Measurements from ENCODE around the gene NPAS3.
A peak's percentile ranks its signal among the peaks of the same experiment; 100 is the strongest.

NPAS3 gene

GRCh38 chr14:33455654-33456345 lies 517.1 kb downstream of the NPAS3 start:
- Histone ChIP-seq H3K4me2 (ENCODE audit: low read length) (peak overlapping the region; percentile 8), H3K4me1 (ENCODE audit: low read length) (peaks cover 20% of the 10 kb centered on the region), H3K27me3 (ENCODE audit: low read depth, low read length) (no peaks in the 10 kb centered on the region), H3K79me2 (ENCODE audit: low read length) (no peaks in the 10 kb centered on the region), H3K4me3 (ENCODE audit: low read length) (no peak overlapping the region), H4K20me1 (ENCODE audit: insufficient read depth, low read length) (no peaks in the 10 kb centered on the region), H3K9ac (ENCODE audit: low read length) (no peak overlapping the region), H2AFZ (ENCODE audit: low read depth, low read length) (no peak overlapping the region), H3K36me3 (replicated peaks; ENCODE audit: low read depth, low read length) (no peaks in the 10 kb centered on the region), H3K27ac (ENCODE audit: low read length) (no peak overlapping the region), H3K9me3 (ENCODE audit: insufficient read depth, low read length) (no peaks in the 10 kb centered on the region)
- no peak for TF ChIP-seq CTCF (IDR thresholded peaks at IDR 0.05; ENCODE audit: low read depth, low read length)
- no peak for TF ChIP-seq EZH2phosphoT487 (IDR thresholded peaks at IDR 0.05; ENCODE audit: low read depth)

- peaks cover 20% of the 10 kb centered on the region for H3K4me1 ChIP-seq (ENCODE audit: low read length)
- no peak overlapping the region for H2AFZ ChIP-seq (ENCODE audit: low read depth, low read length)
- no peaks in the 10 kb centered on the region for H3K36me3 ChIP-seq (replicated peaks; ENCODE audit: low read depth, low read length)
- H3K9me3 ChIP-seq (ENCODE audit: insufficient read depth, low read length) = no peaks in the 10 kb centered on the region
- no peaks in the 10 kb centered on the region for H3K79me2 ChIP-seq (ENCODE audit: low read length)
- H4K20me1 ChIP-seq (ENCODE audit: insufficient read depth, low read length) = no peaks in the 10 kb centered on the region
- TF ChIP-seq CTCF (IDR thresholded peaks at IDR 0.05; ENCODE audit: low read depth, low read length) (no peak), EZH2phosphoT487 (IDR thresholded peaks at IDR 0.05; ENCODE audit: low read depth) (no peak)
- no peaks in the 10 kb centered on the region for H3K27me3 ChIP-seq (ENCODE audit: low read depth, low read length)
- no peak overlapping the region for H3K27ac ChIP-seq (ENCODE audit: low read length)
- no peak overlapping the region for H3K9ac ChIP-seq (ENCODE audit: low read length)
- H3K4me3 ChIP-seq (ENCODE audit: low read length) = no peak overlapping the region
- no peak overlapping the region for H3K4me2 ChIP-seq (ENCODE audit: low read length)
Observed at GRCh38 chr14:33457021-33457420, 518.3 kb downstream of the NPAS3 start.

- H3K9me3 ChIP-seq (ENCODE audit: insufficient read depth, low read length) = no peaks in the 10 kb centered on the region
- H3K27me3 ChIP-seq (ENCODE audit: low read depth, low read length) = no peaks in the 10 kb centered on the region
- H3K4me3 ChIP-seq (ENCODE audit: low read length) = no peak overlapping the region
- no peak overlapping the region for H3K27ac ChIP-seq (ENCODE audit: low read length)
- H3K4me2 ChIP-seq (ENCODE audit: low read length) = no peak overlapping the region
- no peaks in the 10 kb centered on the region for H3K36me3 ChIP-seq (replicated peaks; ENCODE audit: low read depth, low read length)
- H2AFZ ChIP-seq (ENCODE audit: low read depth, low read length) = no peak overlapping the region
- peaks cover 20% of the 10 kb centered on the region for H3K4me1 ChIP-seq (ENCODE audit: low read length)
- H3K9ac ChIP-seq (ENCODE audit: low read length) = no peak overlapping the region
- no peaks in the 10 kb centered on the region for H3K79me2 ChIP-seq (ENCODE audit: low read length)
- H4K20me1 ChIP-seq (ENCODE audit: insufficient read depth, low read length) = no peaks in the 10 kb centered on the region
- TF ChIP-seq CTCF (IDR thresholded peaks at IDR 0.05; ENCODE audit: low read depth, low read length) = no peak
- no peak for TF ChIP-seq EZH2phosphoT487 (IDR thresholded peaks at IDR 0.05; ENCODE audit: low read depth)
Observed at GRCh38 chr14:33457617-33458016, 518.9 kb downstream of the NPAS3 start.

- no peak overlapping the region for H3K4me3 ChIP-seq (ENCODE audit: low read length)
- H3K79me2 ChIP-seq (ENCODE audit: low read length) = no peaks in the 10 kb centered on the region
- no peak overlapping the region for H3K27ac ChIP-seq (ENCODE audit: low read length)
- no peaks in the 10 kb centered on the region for H3K36me3 ChIP-seq (replicated peaks; ENCODE audit: low read depth, low read length)
- no peak overlapping the region for H3K4me2 ChIP-seq (ENCODE audit: low read length)
- H3K9ac ChIP-seq (ENCODE audit: low read length) = no peak overlapping the region
- H3K27me3 ChIP-seq (ENCODE audit: low read depth, low read length) = no peaks in the 10 kb centered on the region
- H4K20me1 ChIP-seq (ENCODE audit: insufficient read depth, low read length) = no peaks in the 10 kb centered on the region
- H2AFZ ChIP-seq (ENCODE audit: low read depth, low read length) = no peak overlapping the region
- TF ChIP-seq CTCF (IDR thresholded peaks at IDR 0.05; ENCODE audit: low read depth, low read length) (no peak), EZH2phosphoT487 (IDR thresholded peaks at IDR 0.05; ENCODE audit: low read depth) (no peak)
- H3K4me1 ChIP-seq (ENCODE audit: low read length) = peaks cover 7% of the 10 kb centered on the region
- no peaks in the 10 kb centered on the region for H3K9me3 ChIP-seq (ENCODE audit: insufficient read depth, low read length)
Observed at GRCh38 chr14:33460164-33460563, 521.5 kb downstream of the NPAS3 start.

Data from OCI-LY3 (cell line).